Kidney (tissue), 14 donors: ENCODE measurements around the gene SCAPER. TPM values are rescaled to one million over a fixed set of nuclear protein-coding genes. Genes with fewer than 3 reads are reported as not detected.

Source experiments
- DNase-seq, 5 donors: peaks; one replicate each; pipeline ENCODE4 v3.0.0-alpha.2; 2013 to 2020
- FAIRE-seq: peaks from 2 replicates; lab custom pipeline; 2012; peaks lifted over from hg19 to GRCh38; lab: Jason Lieb, UNC
- H3K27ac ChIP-seq, 2 donors: one replicate each; pipeline ENCODE4 v1.7.0; 2013; ENCODE audit warnings: low read depth in 2 of 2, low read length in 2 of 2, inconsistent platforms in 1 of 2
- H3K27me3 ChIP-seq: one replicate; pipeline ENCODE4 v1.7.1; 2013; ENCODE audit warnings: low read length, inconsistent platforms; ENCODE audit not compliant: control insufficient read depth, insufficient read depth
- H3K36me3 ChIP-seq, 3 donors: one replicate each; pipeline versions ENCODE4 v1.7.0 to v1.7.1; 2013; ENCODE audit warnings: low read length in 3 of 3, control low read depth in 1 of 3, inconsistent platforms in 1 of 3; ENCODE audit not compliant: insufficient read depth in 3 of 3, control insufficient read depth in 2 of 3
- H3K4me1 ChIP-seq, 3 donors: one replicate each; pipeline versions ENCODE4 v1.7.0 to v1.7.1; 2013; ENCODE audit warnings: low read length in 3 of 3, inconsistent platforms in 1 of 3, low read depth in 1 of 3; ENCODE audit not compliant: control insufficient read depth in 2 of 3, insufficient read depth in 2 of 3
- H3K4me3 ChIP-seq, 3 donors: one replicate each; pipeline versions ENCODE4 v1.7.0 to v1.8.1; 2013; ENCODE audit warnings: low read length in 3 of 3, control low read depth in 1 of 3, inconsistent platforms in 1 of 3
- H3K9ac ChIP-seq, 3 donors: one replicate each; pipeline versions ENCODE4 v1.7.0 to v1.7.1; 2013; ENCODE audit warnings: low read length in 3 of 3, control low read depth in 1 of 3, inconsistent platforms in 1 of 3
- H3K9me3 ChIP-seq, 3 donors: one replicate each; pipeline versions ENCODE4 v1.7.0 to v1.7.1; 2013; ENCODE audit warnings: low read length in 3 of 3, control low read depth in 1 of 3, inconsistent platforms in 1 of 3; ENCODE audit not compliant: control insufficient read depth in 2 of 3, insufficient read depth in 1 of 3
- intact Hi-C: fragments of 100-400 bp; cut with DNase I; formaldehyde crosslinking; loops from one replicate; pipeline ENCODE4 v1.11.1; 2022
- polyA plus RNA-seq: library from polyadenylated mRNA; stranded (reverse); fragments of 350-450 nt; fragmentation: Illumina TruSeq; extraction: RNeasy Lipid Tissue Mini Kit (QIAGEN cat#74804); gene quantifications from one replicate; pipeline ENCODE4 v1.2.3, GENCODE V29; 2014; ENCODE audit warnings: low read depth, low replicate concordance; ENCODE audit not compliant: insufficient read depth
- total RNA-seq: library from RNA; stranded (reverse); fragmentation: NEBNext Ultra II Directional; extraction: Animal tissue kit (Norgen Biotek cat#: 25700); gene quantifications from one replicate; pipeline ENCODE4 v1.2.1, GENCODE V29; 2021
- TF ChIP-seq, protein P1 (sequence below): IDR thresholded peaks from 3 replicates; pipeline ENCODE4 v1.5.1; 2012; ENCODE audit warnings: mild to moderate bottlenecking, moderate library complexity, borderline replicate concordance; ENCODE audit not compliant: insufficient read depth; ENCODE audit errors: extremely low read depth
- donor health status: control.
- donor health status: control.
- donor health status: control.
- donor health status: control.
- donor health status: control.
- donor health status: DM: yes; HTN: yes; CAD: no.
- donor health status: Normal renal cell carcinoma (clear cell type).

The SCAPER gene
- total and polyA plus RNA-seq, 2 donors from 2014 or later, result 11.6 to 39.4 TPM

DNA sequence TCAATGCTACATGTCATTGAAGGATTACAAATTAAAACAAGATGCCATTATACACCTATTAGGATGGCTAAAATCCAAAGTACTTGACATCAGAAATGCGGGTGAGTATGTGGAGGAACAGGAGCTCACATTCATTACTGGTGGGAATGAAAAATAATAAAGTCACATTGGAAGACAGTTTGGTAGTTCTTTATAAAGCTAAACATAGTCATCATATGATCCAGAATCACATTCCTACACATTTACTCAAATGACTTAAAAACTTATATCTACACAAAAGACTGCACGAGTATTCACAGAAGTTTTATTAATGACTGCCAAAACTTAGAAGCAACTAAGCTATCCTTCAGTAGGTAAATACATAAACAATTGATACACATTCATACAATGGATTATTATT lies 421.4 kb downstream of the SCAPER start:
- Histone ChIP-seq H3K4me3 (no peak overlapping the region), H3K27ac (no peak overlapping the region), H3K9me3 (no peaks in the 10 kb centered on the region), H3K36me3 (no peaks in the 10 kb centered on the region), H3K27me3 (no peaks in the 10 kb centered on the region), H3K9ac (no peak overlapping the region), H3K4me1 (no peaks in the 10 kb centered on the region)
- intact Hi-C loops, result no loop called here
- FAIRE-seq (no peak), DNase-seq (no peak)
- TF ChIP-seq, protein P1, sequence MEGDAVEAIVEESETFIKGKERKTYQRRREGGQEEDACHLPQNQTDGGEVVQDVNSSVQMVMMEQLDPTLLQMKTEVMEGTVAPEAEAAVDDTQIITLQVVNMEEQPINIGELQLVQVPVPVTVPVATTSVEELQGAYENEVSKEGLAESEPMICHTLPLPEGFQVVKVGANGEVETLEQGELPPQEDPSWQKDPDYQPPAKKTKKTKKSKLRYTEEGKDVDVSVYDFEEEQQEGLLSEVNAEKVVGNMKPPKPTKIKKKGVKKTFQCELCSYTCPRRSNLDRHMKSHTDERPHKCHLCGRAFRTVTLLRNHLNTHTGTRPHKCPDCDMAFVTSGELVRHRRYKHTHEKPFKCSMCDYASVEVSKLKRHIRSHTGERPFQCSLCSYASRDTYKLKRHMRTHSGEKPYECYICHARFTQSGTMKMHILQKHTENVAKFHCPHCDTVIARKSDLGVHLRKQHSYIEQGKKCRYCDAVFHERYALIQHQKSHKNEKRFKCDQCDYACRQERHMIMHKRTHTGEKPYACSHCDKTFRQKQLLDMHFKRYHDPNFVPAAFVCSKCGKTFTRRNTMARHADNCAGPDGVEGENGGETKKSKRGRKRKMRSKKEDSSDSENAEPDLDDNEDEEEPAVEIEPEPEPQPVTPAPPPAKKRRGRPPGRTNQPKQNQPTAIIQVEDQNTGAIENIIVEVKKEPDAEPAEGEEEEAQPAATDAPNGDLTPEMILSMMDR, result no peak

DNA sequence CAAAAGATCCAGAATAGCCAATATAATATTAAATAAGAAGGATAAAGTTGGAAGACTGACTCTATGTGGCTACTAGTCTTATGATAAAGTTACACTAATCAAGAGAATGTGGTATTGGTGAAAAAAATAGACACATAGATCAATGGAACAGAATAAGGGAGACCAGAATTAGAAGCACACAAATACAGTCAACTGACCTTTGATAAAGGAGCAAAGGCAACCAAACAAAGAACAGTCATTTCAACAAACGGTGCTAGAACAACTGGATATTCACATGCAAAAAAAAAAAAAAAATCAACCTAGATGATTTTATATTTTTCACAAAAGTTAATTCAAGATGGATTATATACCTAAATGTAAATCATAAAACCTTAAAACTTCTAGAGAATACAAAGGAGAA lies 422.1 kb downstream of the SCAPER start:
- TF ChIP-seq, protein P1, result no peak

DNA sequence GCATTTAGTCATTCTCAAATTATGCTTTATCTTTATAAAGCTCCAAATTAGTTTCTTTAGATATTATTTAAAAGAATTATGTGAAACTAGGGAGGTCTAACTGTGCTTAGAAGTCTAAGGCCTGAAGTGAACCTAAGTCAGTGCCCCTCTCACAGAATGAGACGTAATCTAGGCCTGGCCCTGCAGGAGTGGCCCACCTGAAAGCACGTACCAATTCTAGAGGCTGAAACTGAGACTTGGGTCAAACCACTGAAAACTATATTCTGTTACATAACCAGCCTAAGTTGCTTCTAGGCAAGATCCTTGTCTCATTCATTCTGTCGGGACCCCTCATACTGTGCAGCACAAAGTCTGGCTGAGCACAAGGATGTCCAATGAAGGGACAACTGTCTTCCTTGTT lies 424.9 kb downstream of the SCAPER start:
- no peak for DNase-seq
- no peak overlapping the region for H3K4me3 ChIP-seq
- H3K27me3 ChIP-seq, result no peaks in the 10 kb centered on the region
- H3K36me3 ChIP-seq, result no peaks in the 10 kb centered on the region
- H3K9me3 ChIP-seq, result no peaks in the 10 kb centered on the region
- no peak overlapping the region for H3K27ac ChIP-seq
- TF ChIP-seq, protein P1, result no peak
- FAIRE-seq, result no peak
- intact Hi-C loops, result no loop called here
- H3K9ac ChIP-seq, result no peak overlapping the region
- no peaks in the 10 kb centered on the region for H3K4me1 ChIP-seq

More for the DNA sequence above, 422.1 kb downstream of the SCAPER start:
- Histone ChIP-seq H3K9me3 (no peaks in the 10 kb centered on the region), H3K36me3 (no peaks in the 10 kb centered on the region), H3K9ac (no peak overlapping the region), H3K4me1 (no peaks in the 10 kb centered on the region), H3K27me3 (no peaks in the 10 kb centered on the region), H3K4me3 (no peak overlapping the region), H3K27ac (no peak overlapping the region)
- DNase-seq, result no peak
- no peak for FAIRE-seq
- intact Hi-C loops, result no loop called here

DNA sequence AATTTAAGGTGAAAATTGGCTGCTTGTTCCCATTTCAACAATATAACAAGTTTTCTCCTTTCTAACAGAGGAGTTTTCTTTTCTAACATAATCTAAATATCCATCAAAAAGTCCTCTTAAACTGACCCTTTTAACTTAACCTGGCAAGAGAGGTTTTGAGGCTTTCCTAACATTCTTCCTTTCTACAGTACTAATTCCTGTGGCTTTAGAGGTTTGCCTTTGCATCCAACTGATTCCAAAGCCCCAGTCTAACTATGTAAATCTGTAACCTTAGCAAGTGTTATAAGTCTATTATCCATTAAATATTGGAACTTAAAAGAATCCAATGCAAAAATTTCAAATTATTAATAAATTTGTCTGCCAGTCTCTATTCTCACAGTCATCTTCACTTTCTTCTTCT lies 434.4 kb downstream of the SCAPER start:
- no peak for DNase-seq
- Histone ChIP-seq H3K36me3 (no peaks in the 10 kb centered on the region), H3K9me3 (peaks cover 0 to 7% (median 0%) of the 10 kb centered on the region in 3 donors), H3K9ac (no peak overlapping the region), H3K4me1 (no peaks in the 10 kb centered on the region), H3K4me3 (no peak overlapping the region), H3K27ac (no peak overlapping the region), H3K27me3 (no peaks in the 10 kb centered on the region)
- intact Hi-C loops, result no loop called here
- TF ChIP-seq, protein P1, result no peak
- no peak for FAIRE-seq
